Activated naive CD4-positive, alpha-beta T cell treated with anti-CD3 and anti-CD28 coated beads for 36 hours (primary cell): Measurements from ENCODE around the gene MFF. TPM values are rescaled to one million over a fixed set of nuclear protein-coding genes. Genes with fewer than 3 reads are reported as not detected.
"Not testable (repeated sequence)": the region's sequence is repeated elsewhere in the genome, so short reads cannot be mapped to it uniquely, and the experiment has no call there.

ENCODE experiments used
- CTCF ChIA-PET: fragments of 350-600 bp; sonication (Branson Sonifier 250); formaldehyde crosslinking; loops from one replicate; lab custom pipeline; 2021; ENCODE audit warnings: antibody characterized with exemption; lab: Charles Lee
- DNase-seq: peaks from one replicate; pipeline ENCODE4 v3.0.0-alpha.2; 2020
- H3K27ac Mint-ChIP-seq: one replicate; pipeline ENCODE4 v1.8.0; 2021; ENCODE audit warnings: mild to moderate bottlenecking, mixed read lengths
- H3K27me3 Mint-ChIP-seq: one replicate; pipeline ENCODE4 v1.8.0; 2021; ENCODE audit warnings: low read depth, mixed read lengths
- H3K36me3 Mint-ChIP-seq: one replicate; pipeline ENCODE4 v1.8.0; 2021; ENCODE audit warnings: low read depth, mixed read lengths
- H3K4me1 Mint-ChIP-seq: one replicate; pipeline ENCODE4 v1.8.0; 2021; ENCODE audit warnings: low read depth, mixed read lengths
- H3K4me3 Mint-ChIP-seq: one replicate; pipeline ENCODE4 v1.8.0; 2021; ENCODE audit warnings: mild to moderate bottlenecking, moderate library complexity, mixed read lengths
- H3K9me3 Mint-ChIP-seq: one replicate; pipeline ENCODE4 v1.8.0; 2021; ENCODE audit warnings: mixed read lengths
- intact Hi-C: fragments of 100-400 bp; cut with micrococcal nuclease; formaldehyde crosslinking; loops from one replicate; pipeline ENCODE4 v1.15.1; 2023
- total RNA-seq, 2 experiments: library from RNA; stranded (reverse); gene quantifications; one replicate each; pipeline ENCODE4 v1.2.3, GENCODE V29; 2021

MFF gene
- total RNA-seq, 2 experiments from 2014 or later, result 82.1 to 82.2 TPM

- H3K27ac Mint-ChIP-seq, result no peak overlapping the region
- no peaks in the 10 kb centered on the region for H3K36me3 Mint-ChIP-seq
- CTCF ChIA-PET, result interaction anchor here (0.6 kb wide), 1 partner anchor 57 kb away, joined by 3 read pairs; no protein-coding TSS in a partner anchor
- H3K4me1 Mint-ChIP-seq, result peaks cover 20% of the 10 kb centered on the region
- H3K9me3 Mint-ChIP-seq, result no peaks in the 10 kb centered on the region
- H3K4me3 Mint-ChIP-seq, result no peak overlapping the region
- DNase-seq, result no peak
- H3K27me3 Mint-ChIP-seq, result no peaks in the 10 kb centered on the region
- intact Hi-C loops, result no loop called here
Observed at GRCh38 chr2:227367427-227367795, 42.4 kb downstream of the MFF start.

GRCh38 chr2:227368574-227368973, 43.5 kb downstream of the MFF start:
- H3K36me3 Mint-ChIP-seq, result no peaks in the 10 kb centered on the region
- DNase-seq, result no peak
- H3K9me3 Mint-ChIP-seq, result no peaks in the 10 kb centered on the region
- no peaks in the 10 kb centered on the region for H3K27me3 Mint-ChIP-seq
- no peak overlapping the region for H3K4me3 Mint-ChIP-seq
- intact Hi-C loops, result no loop called here
- CTCF ChIA-PET, result no interaction called here
- H3K27ac Mint-ChIP-seq, result no peak overlapping the region
- H3K4me1 Mint-ChIP-seq, result peaks cover 22% of the 10 kb centered on the region

GRCh38 chr2:227370092-227370491, 45.0 kb downstream of the MFF start:
- CTCF ChIA-PET, result no interaction called here
- Mint-ChIP-seq H3K9me3 (no peaks in the 10 kb centered on the region), H3K36me3 (no peaks in the 10 kb centered on the region), H3K27me3 (no peaks in the 10 kb centered on the region), H3K27ac (peak overlapping the region; percentile 22), H3K4me1 (peaks cover 25% of the 10 kb centered on the region), H3K4me3 (no peak overlapping the region)
- intact Hi-C loops, result loop anchor here (5.0 kb wide), 1 partner anchor 538 kb away; no protein-coding TSS in a partner anchor
- DNase-seq, result no peak

GRCh38 chr2:227370791-227371312, 45.8 kb downstream of the MFF start:
- no peaks in the 10 kb centered on the region for H3K9me3 Mint-ChIP-seq
- H3K4me1 Mint-ChIP-seq, result peaks cover 25% of the 10 kb centered on the region
- peak; percentile 44 for DNase-seq
- no peak overlapping the region for H3K4me3 Mint-ChIP-seq
- CTCF ChIA-PET, result no interaction called here
- intact Hi-C loops, result loop anchor here (5.0 kb wide), 1 partner anchor 539 kb away; no protein-coding TSS in a partner anchor
- no peaks in the 10 kb centered on the region for H3K27me3 Mint-ChIP-seq
- peak overlapping the region; percentile 22 for H3K27ac Mint-ChIP-seq
- no peaks in the 10 kb centered on the region for H3K36me3 Mint-ChIP-seq

- Mint-ChIP-seq H3K4me1 (peaks cover 22% of the 10 kb centered on the region), H3K36me3 (no peaks in the 10 kb centered on the region), H3K4me3 (no peak overlapping the region), H3K27ac (peak overlapping the region; percentile 25), H3K27me3 (no peaks in the 10 kb centered on the region), H3K9me3 (no peaks in the 10 kb centered on the region)
- CTCF ChIA-PET, result interaction anchor here (1.8 kb wide), 1 partner anchor 9 kb away, joined by 5 read pairs; no protein-coding TSS in a partner anchor
- intact Hi-C loops, result loop anchor here (2.0 to 5.0 kb wide), 2 partner anchors 445 to 541 kb away; no protein-coding TSS in a partner anchor
- DNase-seq, result no peak
Observed at GRCh38 chr2:227373389-227373788, 48.3 kb downstream of the MFF start.

GRCh38 chr2:227374158-227374557, 49.1 kb downstream of the MFF start:
- peak; percentile 76 for DNase-seq
- Mint-ChIP-seq H3K9me3 (no peaks in the 10 kb centered on the region), H3K27ac (peak overlapping the region; percentile 73), H3K36me3 (no peaks in the 10 kb centered on the region), H3K27me3 (no peaks in the 10 kb centered on the region), H3K4me1 (peaks cover 19% of the 10 kb centered on the region), H3K4me3 (no peak overlapping the region)
- intact Hi-C loops, result loop anchor here (1.0 to 5.0 kb wide), 6 partner anchors 8 to 542 kb away; partner anchors contain the start of gene MFF
- CTCF ChIA-PET, result interaction anchor here (0.8 kb wide), 1 partner anchor 303 kb away, joined by 3 read pairs; no protein-coding TSS in a partner anchor

- no peak for DNase-seq
- Mint-ChIP-seq H3K4me1 (peaks cover 12% of the 10 kb centered on the region), H3K36me3 (no peaks in the 10 kb centered on the region), H3K4me3 (no peak overlapping the region), H3K27ac (no peak overlapping the region), H3K9me3 (peaks cover 4% of the 10 kb centered on the region), H3K27me3 (no peaks in the 10 kb centered on the region)
- CTCF ChIA-PET, result interaction anchor here (0.8 to 1.8 kb wide), 2 partner anchors 10 to 47 kb away, joined by 4 to 8 read pairs; no protein-coding TSS in a partner anchor
- intact Hi-C loops, result loop anchor here (1.0 kb wide), 1 partner anchor 16 kb away; no protein-coding TSS in a partner anchor
Observed at GRCh38 chr2:227376656-227377396, 51.8 kb downstream of the MFF start.

- Mint-ChIP-seq H3K4me3 (no peak overlapping the region), H3K4me1 (peaks cover 21% of the 10 kb centered on the region), H3K36me3 (peaks cover 3% of the 10 kb centered on the region), H3K9me3 (peaks cover 10% of the 10 kb centered on the region), H3K27me3 (no peaks in the 10 kb centered on the region), H3K27ac (no peak overlapping the region)
- intact Hi-C loops, result no loop called here
- CTCF ChIA-PET, result interaction anchor here (0.6 to 1.8 kb wide), 6 partner anchors 9 to 388 kb away, joined by 3 to 8 read pairs (median 4); no protein-coding TSS in a partner anchor
- no peak for DNase-seq
Observed at GRCh38 chr2:227377467-227378351, 52.7 kb downstream of the MFF start.

GRCh38 chr2:227378371-227378782, 53.3 kb downstream of the MFF start:
- peaks cover 23% of the 10 kb centered on the region for H3K4me1 Mint-ChIP-seq
- H3K36me3 Mint-ChIP-seq, result peaks cover 3% of the 10 kb centered on the region
- no peak overlapping the region for H3K27ac Mint-ChIP-seq
- H3K9me3 Mint-ChIP-seq, result peaks cover 10% of the 10 kb centered on the region
- DNase-seq, result no peak
- H3K27me3 Mint-ChIP-seq, result no peaks in the 10 kb centered on the region
- intact Hi-C loops, result no loop called here
- no peak overlapping the region for H3K4me3 Mint-ChIP-seq
- CTCF ChIA-PET, result interaction anchor here (0.6 to 2.1 kb wide), 5 partner anchors 14 to 388 kb away, joined by 3 to 9 read pairs (median 5); no protein-coding TSS in a partner anchor

- no peak for DNase-seq
- no peak within 1 kb of the TSS for H3K4me3 Mint-ChIP-seq
- intact Hi-C loops, result no loop called here
- H3K27me3 Mint-ChIP-seq, result no peaks in the 10 kb centered on the region
- peaks cover 26% of the 10 kb centered on the region for H3K4me1 Mint-ChIP-seq
- CTCF ChIA-PET, result interaction anchor here (1.2 to 2.1 kb wide), 3 partner anchors 13 to 387 kb away, joined by 3 to 9 read pairs (median 5); no protein-coding TSS in a partner anchor
- H3K27ac Mint-ChIP-seq, result no peak within 1 kb of the TSS
- H3K36me3 Mint-ChIP-seq, result peaks cover 3% of the 10 kb centered on the region
- peaks cover 10% of the 10 kb centered on the region for H3K9me3 Mint-ChIP-seq
Observed at GRCh38 chr2:227379095-227379494, 54.0 kb downstream of the MFF start, which contains the start of gene TM4SF20. Gene TM4SF20 (minus strand): TSS chr2:227379306. CDS start chr2:227379268, 38 bp downstream.

- Mint-ChIP-seq H3K27ac (peak overlapping the region; percentile 43), H3K9me3 (peaks cover 10% of the 10 kb centered on the region), H3K4me1 (peaks cover 42% of the 10 kb centered on the region)
- not testable (repeated sequence) for DNase-seq, H3K36me3 Mint-ChIP-seq, H3K27me3 Mint-ChIP-seq, H3K4me3 Mint-ChIP-seq
- CTCF ChIA-PET, result interaction anchor here (0.9 to 1.6 kb wide), 6 partner anchors 10 to 384 kb away, joined by 3 to 5 read pairs (median 3); no protein-coding TSS in a partner anchor
- intact Hi-C loops, result loop anchor here (1.0 kb wide), 1 partner anchor 8 kb away; no protein-coding TSS in a partner anchor
Observed at GRCh38 chr2:227382241-227382835, 57.3 kb downstream of the MFF start.
